NCI-H82 (cell line): ENCODE results near the gene MLH1.

Experiments
- DNase-seq: peaks from one replicate; lab custom pipeline; 2025; lab: John Stamatoyannopoulos, UW

The MLH1 gene

GRCh38 chr3:37094636-37095035 lies 101.3 kb downstream of the MLH1 start:
- no peak for DNase-seq

GRCh38 chr3:37096288-37096687 lies 103.0 kb downstream of the MLH1 start:
- DNase-seq = no peak

- DNase-seq = no peak
Measured at GRCh38 chr3:37096975-37097374, 103.7 kb downstream of the MLH1 start.

- DNase-seq = no peak
Measured at GRCh38 chr3:37097776-37098175, 104.5 kb downstream of the MLH1 start.

- DNase-seq = no peak
Measured at GRCh38 chr3:37098884-37099283, 105.6 kb downstream of the MLH1 start.

GRCh38 chr3:37099469-37099868 lies 106.2 kb downstream of the MLH1 start:
- DNase-seq = no peak

GRCh38 chr3:37100411-37100810 lies 107.1 kb downstream of the MLH1 start:
- DNase-seq = no peak
